Psoas muscle (tissue), 8 donors: ENCODE data around the gene DHX9. TPM values are rescaled to one million over a fixed set of nuclear protein-coding genes. Genes with fewer than 3 reads are reported as not detected.

Source experiments
- ATAC-seq, 4 donors: fragments of 200-7000 bp; cut with Tn5 transposase; one replicate each; pipeline ENCODE4 v1.9.1; 2020; ENCODE audit warnings: moderate library complexity in 3 of 4, mild to moderate bottlenecking in 2 of 4
- DNase-seq, 2 donors: peaks; one replicate each; pipeline ENCODE4 v3.0.0-alpha.2; 2020
- H3K27ac ChIP-seq: fragments of 200-600 bp; one replicate; pipeline ENCODE4 v1.8.0; 2022
- H3K27me3 ChIP-seq, 3 donors: fragments of 200-600 bp in 1 of 3; one replicate each; pipeline versions ENCODE4 v1.6.1 to v1.8.0; 2013 to 2022; ENCODE audit warnings: low read length in 2 of 3, mild to moderate bottlenecking in 2 of 3, moderate library complexity in 1 of 3; ENCODE audit not compliant: insufficient read depth in 3 of 3
- H3K36me3 ChIP-seq, 2 donors: fragments of 200-600 bp in 1 of 2; one replicate each; pipeline versions ENCODE4 v1.6.1 to v1.8.0; 2013 to 2022; ENCODE audit warnings: low read depth in 1 of 2, mild to moderate bottlenecking in 1 of 2, moderate library complexity in 1 of 2; ENCODE audit not compliant: insufficient read depth in 1 of 2
- H3K4me1 ChIP-seq: fragments of 200-600 bp; one replicate; pipeline ENCODE4 v1.8.0; 2022
- H3K4me3 ChIP-seq: fragments of 200-600 bp; one replicate; pipeline ENCODE4 v1.8.0; 2022; ENCODE audit warnings: mild to moderate bottlenecking
- H3K9me3 ChIP-seq: fragments of 200-600 bp; one replicate; pipeline ENCODE4 v1.8.0; 2022
- CTCF ChIP-seq: fragments of 200-600 bp; IDR thresholded peaks from one replicate; pipeline ENCODE4 v1.8.0; 2022; ENCODE audit warnings: antibody characterized with exemption
- WGBS, 3 donors: extraction: QIAGEN DNeasy Blood & Tissue Kit; methylation state at CpG; one replicate each; pipeline versions ENCODE4 v1.1.6 to v1.1.7; 2013; 5-methylcytosine and 5-hydroxymethylcytosine counted together
- intact Hi-C, 2 donors: fragments of 100-400 bp; cut with DNase I; formaldehyde crosslinking; loops; one replicate each; pipeline versions ENCODE4 v1.11.0 to v1.14.2; 2022
- long read RNA-seq, 2 donors: library from polyadenylated mRNA; unstranded; transcript quantifications; one replicate each; pipeline ENCODE4 v2.0.0, GENCODE V29; 2021
- polyA plus RNA-seq, 3 donors: library from polyadenylated mRNA; stranded (reverse); fragments of 200-250 nt; gene quantifications; one replicate each; pipeline ENCODE4 v1.2.3, GENCODE V29; 2013
- total RNA-seq, 4 donors: library from RNA; stranded (reverse); fragmentation: NEBNext Ultra II Directional in 2 of 4; extraction: Animal tissue kit (Norgen Biotek cat#: 25700) in 2 of 4; gene quantifications; one replicate each; pipeline versions ENCODE4 v1.2.1 to v1.2.4, GENCODE V29; 2021 to 2023
- donor health status: healthy with polysubstance abuse.
- donor health status: DM: no; HTN: no; CAD: no; lungs with moderate emphysema.
- donor health status: Bipolar disorder and iron deficiency.
- donor health status: healthy.
- donor health status: DM: yes; HTN: yes; CAD: no.
- donor health status: DM: no; HTN: no; CAD: no.
- donor health status: DM: no; HTN: no; CAD: no.
- donor health status: DM: yes; HTN: yes; CAD: no.

The DHX9 gene
- 10 to 100 TPM; 55.9 to 58.7 (median 56.8) TPM for total RNA-seq
- 10 to 100 TPM; 31.8 to 60.3 (median 49.5) TPM for polyA plus RNA-seq
- long read RNA-seq, donor 1, full-length matches to known transcripts: 18 of 32 reads
- long read RNA-seq, donor 1, partial matches to known transcripts: 11 of 32 reads
- long read RNA-seq, donor 1, other reads (novel, unspliced or antisense): 3 of 32 reads
- long read RNA-seq, donor 2, full-length matches to known transcripts: 32 of 47 reads
- long read RNA-seq, donor 2, partial matches to known transcripts: 13 of 47 reads
- long read RNA-seq, donor 2, other reads (novel, unspliced or antisense): 2 of 47 reads

DNA sequence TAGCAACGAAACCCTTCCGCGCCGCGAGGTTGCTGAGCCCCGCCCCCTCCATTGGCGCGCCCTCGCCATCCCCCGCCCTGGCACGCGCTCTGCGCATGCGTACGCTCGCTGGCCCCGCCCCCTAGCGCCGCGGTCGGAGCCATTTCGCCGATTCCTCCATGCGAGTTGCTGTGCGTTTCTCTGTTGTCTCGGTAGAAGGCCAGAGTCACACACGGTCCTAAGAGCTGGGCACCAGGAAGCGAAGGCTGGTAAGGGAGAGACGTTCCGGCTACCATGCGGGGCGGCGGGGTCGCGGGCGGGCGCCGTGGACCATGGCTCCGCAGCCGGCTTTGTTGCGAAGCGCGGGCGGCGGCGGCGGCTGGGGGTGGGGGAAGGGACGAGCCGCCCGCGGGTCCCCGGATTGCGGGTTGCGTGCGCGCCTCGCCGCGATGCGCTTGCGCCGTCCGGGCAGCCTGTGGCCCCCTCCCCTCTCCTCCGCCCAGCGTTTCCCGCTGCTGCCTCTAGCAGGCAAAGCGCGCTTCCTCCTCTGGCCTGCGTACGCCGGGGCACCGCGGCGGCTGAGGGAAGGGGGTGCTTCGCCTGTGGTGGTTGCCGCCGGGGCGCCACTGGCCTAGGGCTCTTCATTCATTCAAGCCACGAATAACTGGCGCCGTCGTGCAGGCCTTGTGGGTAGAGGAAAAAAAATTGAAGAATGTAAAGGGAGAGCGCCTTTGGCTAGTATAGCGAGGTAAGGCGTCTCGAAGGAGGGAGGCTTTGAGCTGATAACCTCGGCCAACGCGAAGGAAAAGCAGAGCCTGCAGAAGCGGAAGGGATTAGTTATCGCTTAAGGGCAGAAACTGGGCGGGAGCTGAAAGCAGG, at the start of gene DHX9:
Gene DHX9, plus strand, starts transcription at position 139 of the 858 bp plus-strand sequence. CDS start 3,220 bp downstream, outside the sequence.
- H3K27ac ChIP-seq: peak within 1 kb of the TSS; percentile 87
- DNase-seq: peak; percentile 93 to 96
- peak; percentile 94 to 95 (median 94) for ATAC-seq
- peak within 1 kb of the TSS; percentile 94 for H3K4me3 ChIP-seq
- TF ChIP-seq CTCF: peak; percentile 17
- peaks cover 0 to 15% of the 10 kb centered on the region in 2 donors for H3K36me3 ChIP-seq
- H3K4me1 ChIP-seq: peaks cover 33% of the 10 kb centered on the region
- H3K9me3 ChIP-seq: no peaks in the 10 kb centered on the region
- WGBS, 3 donors: 0 to 1% (median 1%) methylated on average over 56 to 92 of the region's 92 CpGs
- H3K27me3 ChIP-seq: no peaks in the 10 kb centered on the region
- intact Hi-C loops: no loop called here

DNA sequence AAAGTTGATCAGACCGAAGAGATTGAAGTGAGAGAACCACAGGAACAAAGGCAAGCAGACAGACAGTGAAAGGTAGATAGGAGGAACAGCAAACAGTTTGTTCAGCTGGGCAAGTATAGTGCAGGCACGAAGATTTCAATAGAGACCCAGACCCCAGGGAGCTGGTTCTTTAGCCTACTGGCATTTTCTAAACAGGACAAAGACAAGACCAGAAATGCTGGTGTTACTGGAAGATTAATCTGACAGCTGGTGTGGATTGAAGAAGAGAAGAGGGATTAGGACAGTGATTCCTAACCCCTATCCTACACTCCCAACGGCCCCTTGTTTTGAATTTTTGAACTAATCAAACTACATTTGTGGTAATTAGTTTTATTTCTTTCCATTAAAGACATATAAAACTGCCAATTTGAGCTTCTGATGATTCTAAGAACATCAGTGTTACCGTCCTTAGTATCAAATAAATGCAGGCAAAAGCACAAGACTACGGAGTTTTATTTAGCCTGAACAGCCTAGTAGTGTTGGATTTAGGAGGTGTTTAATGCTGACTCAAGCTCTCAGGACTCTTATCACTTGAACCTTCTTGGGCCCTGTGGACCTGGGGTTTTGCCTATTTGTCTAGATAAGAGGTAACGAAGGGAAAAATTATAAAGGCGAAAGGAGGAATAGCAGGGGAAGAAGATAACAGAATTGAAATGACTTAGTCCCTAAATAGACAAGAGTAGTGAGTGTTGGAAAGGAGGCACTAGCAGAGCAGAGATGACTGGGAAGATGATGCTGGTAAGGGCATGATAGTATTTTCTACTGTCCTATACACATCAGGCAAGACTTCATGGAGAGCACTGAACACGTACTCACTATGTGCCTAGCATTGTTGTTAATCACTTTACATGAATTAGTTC, 47.6 kb upstream of the DHX9 start:
- no peak for TF ChIP-seq CTCF
- WGBS, 3 donors: 85 to 91% (median 90%) methylated on average over 8 of the region's 8 CpGs
- no peak overlapping the region for H3K27ac ChIP-seq
- ATAC-seq (no peak), DNase-seq (no peak)
- peaks cover 4 to 29% of the 10 kb centered on the region in 2 donors for H3K36me3 ChIP-seq
- H3K4me1 ChIP-seq: peaks cover 5% of the 10 kb centered on the region
- H3K4me3 ChIP-seq: no peak overlapping the region
- no peaks in the 10 kb centered on the region for H3K27me3 ChIP-seq
- H3K9me3 ChIP-seq: no peaks in the 10 kb centered on the region
- intact Hi-C loops: no loop called here

- peaks cover 4 to 49% of the 10 kb centered on the region in 2 donors for H3K36me3 ChIP-seq
- no peaks in the 10 kb centered on the region for H3K9me3 ChIP-seq
- ATAC-seq: no peak
- H3K4me3 ChIP-seq: no peak overlapping the region
- no peak overlapping the region for H3K27ac ChIP-seq
- no peak for TF ChIP-seq CTCF
- H3K27me3 ChIP-seq: no peaks in the 10 kb centered on the region
- intact Hi-C loops: no loop called here
- WGBS, 3 donors: 98 to 100% (median 98%) methylated on average over 2 of the region's 2 CpGs
- no peak for DNase-seq
- H3K4me1 ChIP-seq: peaks cover 5% of the 10 kb centered on the region
Observed at GRCh38 chr1:182794091-182794490, 45.1 kb upstream of the DHX9 start.

GRCh38 chr1:182794676-182795201, 44.4 kb upstream of the DHX9 start:
- peaks cover 5% of the 10 kb centered on the region for H3K4me1 ChIP-seq
- intact Hi-C loops: no loop called here
- WGBS, 3 donors: 86 to 91% (median 90%) methylated on average over 3 of the region's 3 CpGs
- H3K4me3 ChIP-seq: no peak overlapping the region
- H3K9me3 ChIP-seq: no peaks in the 10 kb centered on the region
- no peak overlapping the region for H3K27ac ChIP-seq
- no peak for DNase-seq
- no peak for ATAC-seq
- H3K36me3 ChIP-seq: peaks cover 4 to 49% of the 10 kb centered on the region in 2 donors
- no peaks in the 10 kb centered on the region for H3K27me3 ChIP-seq
- no peak for TF ChIP-seq CTCF
